Measurements from ENCODE around the gene ABHD4. TPM values are rescaled to one million over a fixed set of nuclear protein-coding genes. Genes with fewer than 3 reads are reported as not detected.

Gene ABHD4
- total RNA-seq (2014; rRNA removed; shearing (Covaris generic)) (5.6 and 6.6 TPM in 2 replicates), total RNA-seq (2022) (15.1 and 15.6 TPM in 2 replicates), Bru-seq, nascent RNA (percentile 55 among the genes with signal in this experiment), BruChase-seq, experiment 1, labeled RNA remaining after a 6-hour chase (percentile 43 among the genes with signal in this experiment), BruChase-seq, experiment 2, labeled RNA remaining after a 2-hour chase (percentile 49 among the genes with signal in this experiment)
- long read RNA-seq, transcript ABHD4-203 (7 exons, 3,366 nt), result major isoform, 6 of 12 reads
- long read RNA-seq, partial matches to known transcripts, result 0 of 12 reads
- long read RNA-seq, other reads (novel, unspliced or antisense), result 6 of 12 reads

- H3K9me2 ChIP-seq (ENCODE audit: insufficient read depth, low read length), result no peaks in the 10 kb centered on the region
- no peaks in the 10 kb centered on the region for H3K79me2 ChIP-seq (ENCODE audit: insufficient read depth, low read depth, low read length)
- H3K4me1 ChIP-seq (ENCODE audit: insufficient read depth, low read length, poor library complexity, severe bottlenecking), result peaks cover 48% of the 10 kb centered on the region
- H4K20me1 ChIP-seq (ENCODE audit: insufficient read depth, low read length), result no peaks in the 10 kb centered on the region
- intact Hi-C loops (cut with micrococcal nuclease; ENCODE audit: unreplicated experiment), result no loop called here
- TF ChIP-seq CTCF (conservative IDR thresholded peaks at IDR 0.05; ENCODE audit: low read length) (no peak), EZH2phosphoT487 (IDR thresholded peaks at IDR 0.05; ENCODE audit: borderline replicate concordance, low read depth, low read length) (no peak)
- H3K4me2 ChIP-seq (ENCODE audit: low read length), result peak within 1 kb of the TSS; percentile 95
- peak within 1 kb of the TSS; percentile 2 for H3K27ac ChIP-seq (ENCODE audit: low read depth, low read length, poor library complexity, severe bottlenecking)
- H3K9me3 ChIP-seq (ENCODE audit: low read length), result no peaks in the 10 kb centered on the region
- BruUV-seq (replicated peaks), result TSS peak; percentile 65
- H3K4me3 ChIP-seq (ENCODE audit: low read depth, low read length, poor library complexity, severe bottlenecking), result peak within 1 kb of the TSS; percentile 88
- peak within 1 kb of the TSS; percentile 98 for H2AFZ ChIP-seq (ENCODE audit: low read length)
- DNase-seq (ENCODE audit: low spot score), result peak; percentile 67
- ChIA-PET POLR2A (interaction anchor here (0.6 to 6.4 kb wide), 11 partner anchors 9 to 265 kb away, joined by 3 to 47 read pairs (median 4); partner anchors contain the start of gene DAD1), CTCF (ENCODE audit: unreplicated experiment) (interaction anchor here (1.2 to 1.5 kb wide), 4 partner anchors 9 to 254 kb away, joined by 3 to 8 read pairs (median 4); partner anchors contain the start of gene DAD1)
- peaks cover 9% of the 10 kb centered on the region; the same call in 1 of the 2 replicates for H3K36me3 ChIP-seq (ENCODE audit: insufficient read depth, low read length)
Measured at GRCh38 chr14:22598099-22598895, at the start of gene ABHD4. Gene ABHD4, plus strand, starts transcription at chr14:22598300. Its CDS starts 7 bp downstream, at chr14:22598307.

- no peaks in the 10 kb centered on the region for H3K79me2 ChIP-seq (ENCODE audit: insufficient read depth, low read depth, low read length)
- CTCF ChIA-PET (ENCODE audit: unreplicated experiment), result interaction anchor here (1.8 kb wide), 1 partner anchor 78 kb away, joined by 8 read pairs; no protein-coding TSS in a partner anchor
- peak overlapping the region; percentile 97 for H3K27ac ChIP-seq (ENCODE audit: low read depth, low read length, poor library complexity, severe bottlenecking)
- TF ChIP-seq CTCF (conservative IDR thresholded peaks at IDR 0.05; ENCODE audit: low read length) (no peak), EZH2phosphoT487 (IDR thresholded peaks at IDR 0.05; ENCODE audit: borderline replicate concordance, low read depth, low read length) (no peak)
- peak overlapping the region; percentile 45 for H3K4me2 ChIP-seq (ENCODE audit: low read length)
- H3K9me2 ChIP-seq (ENCODE audit: insufficient read depth, low read length), result no peaks in the 10 kb centered on the region
- peak overlapping the region; percentile 30; the same call in 1 of the 2 replicates for H2AFZ ChIP-seq (ENCODE audit: low read length)
- H3K36me3 ChIP-seq (ENCODE audit: insufficient read depth, low read length), result peaks cover 48% of the 10 kb centered on the region
- POLR2A ChIA-PET, result interaction anchor here (0.9 to 1.2 kb wide), 3 partner anchors 12 to 46 kb away, joined by 3 to 4 read pairs (median 3); no protein-coding TSS in a partner anchor
- DNase-seq (ENCODE audit: low spot score), result no peak
- H3K9me3 ChIP-seq (ENCODE audit: low read length), result no peaks in the 10 kb centered on the region
- H4K20me1 ChIP-seq (ENCODE audit: insufficient read depth, low read length), result no peaks in the 10 kb centered on the region
- H3K4me1 ChIP-seq (ENCODE audit: insufficient read depth, low read length, poor library complexity, severe bottlenecking), result peaks cover 83% of the 10 kb centered on the region
- H3K4me3 ChIP-seq (ENCODE audit: low read depth, low read length, poor library complexity, severe bottlenecking), result peak overlapping the region; percentile 4
- intact Hi-C loops (cut with micrococcal nuclease; ENCODE audit: unreplicated experiment), result no loop called here
- BruUV-seq (replicated peaks), result no TSS peak
Measured at GRCh38 chr14:22549324-22549962, 48.7 kb upstream of the ABHD4 start.
